ENCODE measurements around the gene ATG9A.

The ATG9A gene

GRCh38 chr2:219252900-219253752, 23.7 kb upstream of the ATG9A start, which contains the start of gene TUBA4B:
Gene TUBA4B, plus strand, starts transcription at chr2:219253243. Its CDS starts 165 bp downstream, at chr2:219253408.
- DNase-seq = peak; percentile 75

DNA sequence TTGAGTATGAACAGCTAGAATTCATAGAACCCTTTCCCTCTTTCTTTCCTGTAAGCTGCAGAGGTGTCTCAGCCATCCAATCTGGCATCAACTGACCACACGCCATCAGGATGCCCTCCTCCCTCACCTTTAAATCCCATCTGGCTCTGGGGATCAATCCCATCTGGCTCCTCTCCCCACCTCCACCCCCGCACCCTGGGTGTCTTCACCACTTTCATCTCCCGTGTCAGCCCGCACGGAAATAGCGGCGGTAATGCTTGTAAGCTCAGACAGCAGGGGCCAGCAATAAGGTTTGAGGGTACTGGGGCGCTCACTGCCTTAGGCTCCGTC, 23.1 kb upstream of the ATG9A start:
- DNase-seq = no peak

DNA sequence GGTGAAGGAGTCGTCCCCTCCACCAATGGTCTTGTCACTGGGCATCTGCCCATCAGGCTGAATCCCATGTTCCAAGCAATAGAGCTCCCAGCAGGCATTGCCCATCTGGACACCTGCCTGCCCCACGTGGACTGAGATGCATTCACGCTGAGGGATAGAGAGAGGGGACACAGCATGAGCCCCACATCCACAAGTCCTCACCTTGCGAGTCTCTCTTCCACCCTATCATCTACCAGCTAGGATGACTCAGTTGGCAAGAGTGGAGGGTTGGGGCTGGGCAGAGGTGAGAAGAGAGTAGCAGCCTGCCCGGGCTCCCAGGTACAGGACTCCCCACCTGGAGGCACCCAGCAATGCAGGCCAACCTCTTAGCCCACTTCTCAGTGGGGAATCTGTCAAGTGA, 22.6 kb upstream of the ATG9A start:
- DNase-seq = peak; percentile 50

DNA sequence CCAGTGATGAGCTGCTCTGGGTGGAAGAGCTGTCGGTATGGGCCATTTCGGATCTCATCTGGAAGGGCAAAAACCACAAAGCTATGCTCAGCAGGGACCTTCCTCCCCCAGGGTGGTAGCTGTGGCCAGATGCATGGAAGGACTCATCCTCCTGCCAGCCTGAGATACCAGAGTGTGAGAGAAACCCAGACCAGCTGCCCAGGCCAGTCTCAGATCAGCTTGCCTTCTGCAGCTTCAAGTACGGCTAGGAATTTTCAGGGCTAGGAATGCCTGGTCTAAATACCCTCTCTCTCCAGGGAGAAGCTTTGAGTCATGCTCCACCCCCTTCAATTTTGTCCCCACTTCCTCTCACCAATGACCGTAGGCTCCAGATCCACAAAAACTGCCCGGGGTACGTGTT, 22.2 kb upstream of the ATG9A start:
- DNase-seq = no peak

- DNase-seq = no peak
Measured at GRCh38 chr2:219250049-219250781, 20.8 kb upstream of the ATG9A start.

DNA sequence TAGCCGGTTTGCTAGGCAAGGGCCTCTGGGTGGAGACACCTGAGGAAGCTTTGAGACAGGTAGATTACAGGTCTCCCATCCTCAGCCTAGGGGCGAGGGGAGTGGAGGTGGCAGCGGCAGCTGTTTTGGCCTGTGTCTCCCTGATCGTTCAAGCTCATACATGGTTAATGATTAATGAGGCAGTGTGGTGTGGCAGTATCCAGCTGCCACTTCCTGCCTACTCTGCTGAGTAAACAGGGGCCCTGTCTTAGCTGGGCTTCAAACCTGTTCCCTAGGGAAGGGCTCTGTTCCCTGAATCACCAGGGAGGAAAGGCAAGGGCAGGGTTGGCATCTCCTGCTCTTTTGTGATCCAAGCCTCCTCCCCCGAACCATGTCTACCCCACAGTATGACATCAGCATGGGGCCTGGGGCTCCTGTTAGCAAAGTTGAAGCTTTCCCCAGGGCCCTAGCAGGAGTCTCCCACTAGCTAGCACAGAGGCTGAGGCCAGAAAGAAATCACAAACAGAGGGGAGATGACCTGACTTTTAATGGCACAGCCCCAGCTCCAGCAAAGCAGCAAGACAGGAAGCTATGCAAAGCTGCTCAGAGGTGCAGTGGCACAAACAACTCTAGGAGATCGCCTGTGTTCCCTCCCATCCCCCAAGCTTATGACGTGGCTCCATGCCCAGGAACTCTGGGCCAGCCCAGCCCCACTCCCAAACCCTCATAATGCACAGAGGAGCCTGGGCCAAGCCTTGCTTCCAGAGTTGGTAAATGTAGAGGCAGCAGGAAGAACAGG, 20.0 kb upstream of the ATG9A start:
- peak; percentile 58 for DNase-seq

DNA sequence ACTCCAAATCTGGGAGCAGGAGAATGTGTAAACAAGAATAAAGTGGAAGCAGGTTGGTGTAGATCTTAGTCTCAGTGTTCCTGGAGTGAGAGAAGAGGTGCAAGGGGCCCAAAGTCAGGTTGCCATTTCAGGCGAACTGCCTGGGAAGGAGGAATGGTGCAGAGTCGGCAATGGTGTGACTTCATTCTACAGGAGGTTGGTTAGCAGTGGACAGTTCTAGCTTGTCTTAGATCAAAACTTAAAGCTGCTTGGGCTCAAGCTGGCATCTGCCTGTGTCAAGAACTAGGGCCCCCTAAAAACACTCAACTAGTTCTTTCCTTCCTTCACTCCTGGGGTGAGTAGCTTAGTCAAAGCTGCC, 19.4 kb upstream of the ATG9A start:
- no peak for DNase-seq

DNA sequence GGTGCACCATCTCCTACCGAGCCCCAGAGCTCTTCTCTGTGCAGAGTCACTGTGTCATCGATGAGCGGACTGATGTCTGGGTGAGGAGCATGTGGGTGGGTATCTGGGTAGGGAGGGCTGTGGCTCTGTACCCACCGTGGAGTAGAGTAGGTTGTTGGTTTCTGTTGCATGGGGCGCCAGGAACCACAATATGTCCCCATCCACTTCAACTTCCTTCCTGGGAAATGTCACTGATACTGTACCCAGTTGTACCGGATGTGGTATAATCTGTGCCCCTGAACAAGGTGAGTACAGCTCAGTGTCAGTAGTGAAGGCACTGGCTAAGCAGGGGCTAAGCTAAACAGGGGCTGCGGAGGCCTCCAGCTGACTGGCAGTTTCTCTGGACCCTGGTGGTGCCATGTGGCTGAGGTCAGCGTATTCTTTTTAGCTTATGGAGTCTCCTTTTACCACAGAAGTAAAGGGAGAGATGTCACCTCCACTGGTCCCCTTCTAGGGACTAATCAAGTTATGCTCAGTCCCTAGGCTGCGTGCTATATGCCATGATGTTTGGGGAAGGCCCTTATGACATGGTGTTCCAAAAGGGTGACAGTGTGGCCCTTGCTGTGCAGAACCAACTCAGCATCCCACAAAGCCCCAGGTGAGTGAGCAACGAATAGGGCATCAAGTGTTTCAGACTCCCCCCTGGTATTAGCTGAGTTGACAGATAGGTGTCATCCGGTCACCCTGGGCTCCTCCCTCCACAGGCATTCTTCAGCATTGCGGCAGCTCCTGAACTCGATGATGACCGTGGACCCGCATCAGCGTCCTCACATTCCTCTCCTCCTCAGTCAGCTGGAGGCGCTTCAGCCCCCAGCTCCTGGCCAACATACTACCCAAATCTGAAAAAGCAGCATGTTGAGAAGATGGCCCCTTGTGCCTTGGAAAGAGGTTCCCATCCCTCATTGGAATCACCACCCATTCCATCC, 18.5 kb upstream of the ATG9A start:
- peak; percentile 74 for DNase-seq

DNA sequence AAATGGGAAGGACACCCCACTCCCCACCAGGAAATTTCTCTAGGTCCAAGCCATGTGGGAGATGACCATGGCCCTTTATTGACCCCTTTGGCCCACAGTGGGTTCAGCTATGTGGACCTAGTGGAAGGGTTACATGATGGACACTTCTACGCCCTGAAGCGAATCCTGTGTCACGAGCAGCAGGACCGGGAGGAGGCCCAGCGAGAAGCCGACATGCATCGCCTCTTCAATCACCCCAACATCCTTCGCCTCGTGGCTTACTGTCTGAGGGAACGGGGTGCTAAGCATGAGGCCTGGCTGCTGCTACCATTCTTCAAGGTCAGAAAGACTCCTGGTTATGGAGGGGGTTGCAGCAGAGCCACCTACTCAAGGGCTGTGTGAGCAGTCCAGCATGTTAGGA, 17.1 kb upstream of the ATG9A start:
- no peak for DNase-seq

GRCh38 chr2:219245899-219246230, 16.4 kb upstream of the ATG9A start:
- DNase-seq = peak; percentile 31

GRCh38 chr2:219245148-219245898, 15.9 kb upstream of the ATG9A start, which contains the start of the genes GLB1L and STK16:
Gene GLB1L, minus strand, starts transcription at chr2:219245444. Its CDS starts 1,871 bp downstream, at chr2:219243573.
Gene STK16, plus strand, starts transcription at chr2:219245479. Its CDS starts 521 bp downstream, at chr2:219246000.
- peak; percentile 92 for DNase-seq

DNA sequence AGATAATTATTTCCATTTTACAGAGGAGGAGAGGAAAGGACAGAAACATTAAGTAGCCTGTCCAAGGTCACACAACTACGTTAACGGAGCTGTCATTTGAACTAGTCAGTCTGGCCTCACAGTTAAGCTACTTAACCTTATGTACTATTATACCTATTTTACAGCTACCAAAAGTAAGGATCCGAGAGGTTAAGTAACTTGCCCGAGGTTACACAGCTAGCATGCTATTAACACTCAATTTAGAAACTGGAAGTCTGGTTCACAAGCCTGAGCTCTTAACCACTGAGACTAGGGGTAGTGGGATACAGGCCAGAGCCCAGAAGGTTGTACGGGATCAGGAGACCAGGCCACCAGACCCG, 15.3 kb upstream of the ATG9A start:
- DNase-seq = no peak

- DNase-seq = no peak
Measured at GRCh38 chr2:219243291-219243761, 13.9 kb upstream of the ATG9A start.

DNA sequence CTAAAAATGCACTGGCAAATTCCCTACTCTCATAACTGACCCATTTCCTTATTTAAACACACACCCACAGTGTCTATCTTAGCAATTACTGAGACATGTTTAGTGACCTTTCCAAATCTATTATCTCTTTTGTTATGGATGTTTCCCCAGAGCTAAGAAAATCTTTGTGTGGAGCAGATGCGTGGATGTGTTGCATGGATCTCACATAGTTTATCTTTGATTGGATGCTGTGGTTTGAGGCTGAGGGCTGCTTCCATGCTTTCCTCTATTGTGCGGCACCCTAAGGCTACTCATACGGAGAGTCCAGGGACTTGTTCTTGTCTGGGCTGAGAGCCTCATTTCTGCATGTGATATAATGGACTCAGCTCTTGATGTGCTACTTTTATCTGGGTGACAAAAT, 4.9 kb upstream of the ATG9A start:
- DNase-seq = no peak

DNA sequence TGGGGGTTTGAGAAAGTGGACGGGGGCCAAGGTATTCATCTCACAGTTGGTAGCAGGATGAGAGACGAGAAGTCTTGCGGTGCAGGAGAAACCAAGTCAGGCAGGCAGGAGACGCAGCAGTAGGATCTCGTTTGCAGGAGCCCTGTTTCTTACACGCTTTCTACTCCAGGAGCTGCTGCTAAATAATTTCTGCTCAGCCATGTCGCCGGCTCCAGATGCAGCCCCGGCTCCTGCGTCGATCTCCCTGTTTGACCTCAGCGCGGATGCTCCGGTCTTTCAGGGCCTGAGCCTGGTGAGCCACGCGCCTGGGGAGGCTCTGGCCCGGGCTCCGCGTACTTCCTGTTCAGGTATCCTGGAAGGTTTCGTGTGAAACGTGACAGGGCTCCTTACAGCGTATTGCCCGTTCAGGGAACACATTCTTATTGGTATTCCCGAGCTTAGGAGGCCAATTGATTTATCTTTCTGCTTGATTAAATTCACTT, 664 bp upstream of the ATG9A start:
- DNase-seq = peak; percentile 80

- no peak for DNase-seq
Measured at GRCh38 chr2:219228911-219229304, 528 bp downstream of the ATG9A start.

DNA sequence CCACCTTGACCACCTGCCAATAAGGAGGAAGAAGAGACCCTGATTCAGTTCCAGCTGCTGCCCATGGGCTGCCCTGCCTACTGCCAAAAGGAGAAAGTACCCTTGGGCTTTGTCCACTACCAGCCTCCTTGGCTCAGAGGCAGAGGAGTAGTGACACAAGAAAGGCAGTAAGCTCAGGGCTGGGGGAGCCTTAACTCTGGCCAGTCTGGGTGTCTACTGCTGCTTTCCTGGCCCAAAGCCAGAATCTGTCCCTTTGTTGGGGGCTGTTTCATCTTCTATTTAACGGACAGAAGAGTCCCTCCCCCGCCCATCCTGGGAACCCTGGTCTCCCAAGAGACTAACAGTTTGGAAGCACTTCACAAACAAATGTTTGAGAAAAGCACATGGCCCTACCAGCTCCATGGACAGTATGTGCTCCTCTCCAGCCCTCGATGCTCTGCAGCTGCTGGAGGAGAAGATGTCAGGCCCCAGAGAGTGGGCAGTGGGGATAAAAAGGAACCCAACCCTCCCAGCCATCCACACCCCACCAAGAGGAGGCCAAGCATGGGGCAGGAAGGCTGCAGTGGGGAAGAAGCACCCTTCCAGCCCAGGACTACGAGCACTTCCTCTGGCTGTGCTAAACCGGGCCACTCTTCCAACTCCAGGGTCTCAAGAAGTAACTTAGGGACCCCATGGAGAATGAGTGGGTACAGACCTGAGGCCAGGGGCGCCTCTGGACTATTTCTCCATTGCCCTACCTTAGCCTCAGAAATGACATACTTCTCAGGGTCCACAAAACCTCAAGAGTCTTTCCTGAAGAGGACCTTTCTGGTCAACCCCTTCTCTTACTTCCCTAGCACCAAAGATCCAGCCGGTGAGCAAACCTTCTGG, 1.2 kb downstream of the ATG9A start:
- no peak for DNase-seq

DNA sequence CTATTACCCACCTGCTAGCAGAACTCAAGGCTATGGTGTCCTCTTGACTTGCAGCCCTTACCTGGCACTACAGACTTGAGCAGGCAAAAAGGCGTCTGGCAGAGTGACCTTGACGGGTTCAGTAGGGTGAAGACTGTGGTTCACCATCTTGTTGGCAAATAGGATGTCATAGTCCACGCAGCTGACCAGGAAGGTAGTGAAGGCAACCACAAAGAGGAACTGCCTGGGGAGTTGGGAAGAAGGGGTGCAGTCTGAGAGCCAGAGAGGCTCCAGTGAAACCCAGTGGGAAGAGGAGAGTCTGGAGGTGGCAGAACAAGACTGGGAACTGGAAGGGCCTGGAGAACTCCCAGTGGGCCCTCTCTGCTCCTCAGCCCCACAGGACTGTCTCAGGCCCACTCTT, 4.1 kb downstream of the ATG9A start:
- DNase-seq = no peak

GRCh38 chr2:219223831-219224610, 5.4 kb downstream of the ATG9A start:
- DNase-seq = no peak
